Panc1 (cell line): ENCODE data around the gene PLEKHM2. TPM values are rescaled to one million over a fixed set of nuclear protein-coding genes. Genes with fewer than 3 reads are reported as not detected.

Experiments used
- ATAC-seq: fragments of 200-7000 bp; cut with Tn5 transposase; 2 replicates; pipeline ENCODE4 v1.9.1; 2020; ENCODE audit warnings: mild to moderate bottlenecking, moderate library complexity
- BruUV-seq: library from RNA; stranded (reverse); fragments of 400-500 nt; replicated peaks from 2 replicates; lab custom pipeline; 2021; lab: Mats Ljungman, UMichigan
- CTCF ChIA-PET: fragments of 300-600 bp; sonication (Branson Sonifier 250); formaldehyde crosslinking; loops from one replicate; lab custom pipeline; 2022; ENCODE audit warnings: antibody characterized with exemption; lab: Charles Lee
- POLR2A ChIA-PET: fragments of 300-600 bp; sonication (Branson Sonifier 250); formaldehyde crosslinking; loops from one replicate; lab custom pipeline; 2022; ENCODE audit warnings: antibody characterized with exemption; lab: Charles Lee
- DNase-seq: peaks from one replicate; pipeline ENCODE4 v3.0.0-alpha.2; 2010; ENCODE audit warnings: low read depth, low spot score
- H3K27ac ChIP-seq: 2 replicates; pipeline ENCODE4 v1.5.1; 2011; ENCODE audit warnings: mild to moderate bottlenecking, low read length, inconsistent platforms
- H3K27me3 ChIP-seq: fragments of 200-500 bp; sonication (Bioruptor generic); 2 replicates; pipeline ENCODE4 v1.6.0; 2014; ENCODE audit warnings: low read length, inconsistent platforms; ENCODE audit not compliant: control insufficient read depth, insufficient read depth
- H3K36me3 ChIP-seq: fragments of 200-500 bp; sonication (Bioruptor generic); 2 replicates; pipeline ENCODE4 v1.5.1; 2014; ENCODE audit warnings: inconsistent platforms, mild to moderate bottlenecking, low read length, moderate library complexity; ENCODE audit not compliant: control insufficient read depth, insufficient read depth
- H3K4me1 ChIP-seq: 2 replicates; pipeline ENCODE4 v1.5.1; 2011; ENCODE audit warnings: inconsistent platforms, mild to moderate bottlenecking, low read length, moderate library complexity; ENCODE audit not compliant: control insufficient read depth, insufficient read depth
- H3K4me3 ChIP-seq, 2 experiments: 2 replicates each; pipeline ENCODE4 v1.5.1; 2011 to 2012; ENCODE audit warnings: low read depth in 2 of 2, low read length in 2 of 2, mild to moderate bottlenecking in 2 of 2, inconsistent platforms in 1 of 2, moderate library complexity in 1 of 2
- H3K9me3 ChIP-seq: fragments of 200-500 bp; sonication (Bioruptor generic); 2 replicates; pipeline ENCODE4 v1.5.1; 2014; ENCODE audit warnings: low read depth, mild to moderate bottlenecking, inconsistent platforms, low read length, moderate library complexity; ENCODE audit not compliant: control insufficient read depth, insufficient read depth
- POLR2AphosphoS5 ChIP-seq: IDR thresholded peaks from 2 replicates; pipeline ENCODE4 v1.6.1; 2012; ENCODE audit warnings: mild to moderate bottlenecking, low read depth, low read length, moderate library complexity
- SIN3A ChIP-seq: IDR thresholded peaks from 2 replicates; pipeline ENCODE4 v1.6.1; 2012; ENCODE audit warnings: low read depth, mild to moderate bottlenecking, low read length, moderate library complexity, borderline replicate concordance; ENCODE audit not compliant: insufficient read depth
- TCF7L2 ChIP-seq: IDR thresholded peaks from 2 replicates; pipeline ENCODE4 v1.6.1; 2011; ENCODE audit warnings: mild to moderate bottlenecking, low read depth, low read length, inconsistent platforms
- in situ Hi-C: cut with HindIII; loops from 2 replicates; pipeline ENCODE4 v1.10.0; 2016; ENCODE audit warnings: low sequenced_read_pairs, low pct_unique_long_range_greater_than_20kb
- intact Hi-C: fragments of 100-400 bp; cut with micrococcal nuclease; formaldehyde crosslinking; loops from one replicate; pipeline ENCODE4 v1.10.0; 2022; ENCODE audit not compliant: unreplicated experiment
- total RNA-seq: library from RNA; stranded (reverse); gene quantifications from one replicate; pipeline ENCODE4 v1.2.1, GENCODE V29; 2021; ENCODE audit not compliant: unreplicated experiment
- TF ChIP-seq, protein P1 (sequence below), 2 experiments: IDR thresholded peaks; 2 replicates each; pipeline ENCODE4 v1.6.1; 2011 to 2012; ENCODE audit warnings: low read depth in 2 of 2, control low read depth in 1 of 2, low read length in 1 of 2, mild to moderate bottlenecking in 1 of 2, moderate library complexity in 1 of 2; ENCODE audit not compliant: insufficient read depth in 1 of 2
- TF ChIP-seq, protein P2 (sequence below): fragments of 450-650 bp; IDR thresholded peaks from 2 replicates; pipeline ENCODE4 v1.5.1; 2017; ENCODE audit warnings: mild to moderate bottlenecking

The PLEKHM2 gene
- total RNA-seq, 1 experiment from 2014 or later: 54.6 TPM

DNA sequence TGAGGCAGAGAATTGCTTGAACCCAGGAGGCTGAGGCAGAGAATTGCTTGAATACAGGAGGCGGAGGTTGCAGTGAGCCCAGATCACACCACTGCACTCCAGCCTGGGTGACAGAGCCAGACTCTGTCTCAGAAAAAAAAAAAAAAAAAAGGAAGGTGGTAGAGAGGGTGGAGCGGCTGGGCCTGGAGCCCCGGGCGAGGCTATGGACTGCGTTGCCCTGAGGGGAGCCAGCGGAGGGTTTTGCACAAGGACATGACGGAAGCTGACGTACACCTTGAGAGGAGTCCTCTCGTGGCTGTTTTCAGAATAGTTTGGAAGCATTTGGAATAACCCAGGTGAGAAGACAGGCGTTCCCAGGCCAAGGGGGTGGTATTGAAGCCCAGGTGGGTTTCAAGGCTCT is 67.6 kb downstream of the PLEKHM2 start:
- ChIA-PET POLR2A (no interaction called here), CTCF (no interaction called here)
- no peak overlapping the region for H3K4me3 ChIP-seq
- no TSS peak for BruUV-seq
- H3K27me3 ChIP-seq: no peaks in the 10 kb centered on the region
- no peak for TF ChIP-seq SIN3A
- TF ChIP-seq TCF7L2: no peak
- TF ChIP-seq POLR2AphosphoS5: no peak
- TF ChIP-seq, protein P1, sequence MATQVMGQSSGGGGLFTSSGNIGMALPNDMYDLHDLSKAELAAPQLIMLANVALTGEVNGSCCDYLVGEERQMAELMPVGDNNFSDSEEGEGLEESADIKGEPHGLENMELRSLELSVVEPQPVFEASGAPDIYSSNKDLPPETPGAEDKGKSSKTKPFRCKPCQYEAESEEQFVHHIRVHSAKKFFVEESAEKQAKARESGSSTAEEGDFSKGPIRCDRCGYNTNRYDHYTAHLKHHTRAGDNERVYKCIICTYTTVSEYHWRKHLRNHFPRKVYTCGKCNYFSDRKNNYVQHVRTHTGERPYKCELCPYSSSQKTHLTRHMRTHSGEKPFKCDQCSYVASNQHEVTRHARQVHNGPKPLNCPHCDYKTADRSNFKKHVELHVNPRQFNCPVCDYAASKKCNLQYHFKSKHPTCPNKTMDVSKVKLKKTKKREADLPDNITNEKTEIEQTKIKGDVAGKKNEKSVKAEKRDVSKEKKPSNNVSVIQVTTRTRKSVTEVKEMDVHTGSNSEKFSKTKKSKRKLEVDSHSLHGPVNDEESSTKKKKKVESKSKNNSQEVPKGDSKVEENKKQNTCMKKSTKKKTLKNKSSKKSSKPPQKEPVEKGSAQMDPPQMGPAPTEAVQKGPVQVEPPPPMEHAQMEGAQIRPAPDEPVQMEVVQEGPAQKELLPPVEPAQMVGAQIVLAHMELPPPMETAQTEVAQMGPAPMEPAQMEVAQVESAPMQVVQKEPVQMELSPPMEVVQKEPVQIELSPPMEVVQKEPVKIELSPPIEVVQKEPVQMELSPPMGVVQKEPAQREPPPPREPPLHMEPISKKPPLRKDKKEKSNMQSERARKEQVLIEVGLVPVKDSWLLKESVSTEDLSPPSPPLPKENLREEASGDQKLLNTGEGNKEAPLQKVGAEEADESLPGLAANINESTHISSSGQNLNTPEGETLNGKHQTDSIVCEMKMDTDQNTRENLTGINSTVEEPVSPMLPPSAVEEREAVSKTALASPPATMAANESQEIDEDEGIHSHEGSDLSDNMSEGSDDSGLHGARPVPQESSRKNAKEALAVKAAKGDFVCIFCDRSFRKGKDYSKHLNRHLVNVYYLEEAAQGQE (IDR thresholded peaks at IDR 0.05; ENCODE audit: insufficient read depth in 1 of 2, low read depth in 2 of 2, low read length in 1 of 2): no peak
- TF ChIP-seq, protein P2, sequence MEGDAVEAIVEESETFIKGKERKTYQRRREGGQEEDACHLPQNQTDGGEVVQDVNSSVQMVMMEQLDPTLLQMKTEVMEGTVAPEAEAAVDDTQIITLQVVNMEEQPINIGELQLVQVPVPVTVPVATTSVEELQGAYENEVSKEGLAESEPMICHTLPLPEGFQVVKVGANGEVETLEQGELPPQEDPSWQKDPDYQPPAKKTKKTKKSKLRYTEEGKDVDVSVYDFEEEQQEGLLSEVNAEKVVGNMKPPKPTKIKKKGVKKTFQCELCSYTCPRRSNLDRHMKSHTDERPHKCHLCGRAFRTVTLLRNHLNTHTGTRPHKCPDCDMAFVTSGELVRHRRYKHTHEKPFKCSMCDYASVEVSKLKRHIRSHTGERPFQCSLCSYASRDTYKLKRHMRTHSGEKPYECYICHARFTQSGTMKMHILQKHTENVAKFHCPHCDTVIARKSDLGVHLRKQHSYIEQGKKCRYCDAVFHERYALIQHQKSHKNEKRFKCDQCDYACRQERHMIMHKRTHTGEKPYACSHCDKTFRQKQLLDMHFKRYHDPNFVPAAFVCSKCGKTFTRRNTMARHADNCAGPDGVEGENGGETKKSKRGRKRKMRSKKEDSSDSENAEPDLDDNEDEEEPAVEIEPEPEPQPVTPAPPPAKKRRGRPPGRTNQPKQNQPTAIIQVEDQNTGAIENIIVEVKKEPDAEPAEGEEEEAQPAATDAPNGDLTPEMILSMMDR: no peak
- no peak for ATAC-seq
- intact Hi-C loops (no loop called here), in situ Hi-C loops (no loop called here)
- H3K4me1 ChIP-seq: peaks cover 26% of the 10 kb centered on the region
- H3K36me3 ChIP-seq: no peaks in the 10 kb centered on the region
- no peak overlapping the region for H3K27ac ChIP-seq
- H3K9me3 ChIP-seq: no peaks in the 10 kb centered on the region
- no peak for DNase-seq

DNA sequence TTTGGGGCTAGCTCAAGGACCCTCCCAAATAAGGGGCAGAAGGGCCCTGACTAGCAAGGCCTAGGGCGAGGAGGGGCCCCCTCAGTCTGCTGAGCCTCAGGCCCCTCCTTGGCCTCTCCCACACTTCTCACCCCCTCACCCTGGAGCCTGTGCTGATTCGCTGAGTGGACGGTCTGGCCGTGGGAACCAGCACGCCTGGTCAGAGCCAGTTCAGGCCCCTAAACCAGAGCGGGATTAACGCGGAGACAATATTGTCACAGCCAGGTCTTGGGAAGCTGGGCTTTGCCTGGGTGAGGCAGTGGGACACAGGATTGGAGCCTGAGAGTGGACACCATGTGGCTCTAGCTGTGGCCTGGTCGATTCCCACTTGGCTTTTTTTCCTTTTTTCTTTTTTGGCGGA is 69.7 kb downstream of the PLEKHM2 start:
- Histone ChIP-seq H3K4me1 (peaks cover 33% of the 10 kb centered on the region), H3K9me3 (no peaks in the 10 kb centered on the region), H3K27me3 (no peaks in the 10 kb centered on the region), H3K4me3 (no peak overlapping the region), H3K27ac (no peak overlapping the region), H3K36me3 (no peaks in the 10 kb centered on the region)
- intact Hi-C loops (no loop called here), in situ Hi-C loops (no loop called here)
- ChIA-PET POLR2A (interaction anchor here (0.6 kb wide), 1 partner anchor 16 kb away, joined by 4 read pairs; no protein-coding TSS in a partner anchor), CTCF (no interaction called here)
- DNase-seq (no peak), ATAC-seq (no peak)
- TF ChIP-seq, protein P2: no peak
- no peak for TF ChIP-seq SIN3A
- TF ChIP-seq POLR2AphosphoS5: no peak
- TF ChIP-seq TCF7L2: no peak
- TF ChIP-seq, protein P1 (IDR thresholded peaks at IDR 0.05; ENCODE audit: insufficient read depth in 1 of 2, low read depth in 2 of 2, low read length in 1 of 2): no peak
- BruUV-seq: no TSS peak
